Osteocyte (in vitro differentiated cells): ENCODE results near the gene CTNNBL1. TPM values are rescaled to one million over a fixed set of nuclear protein-coding genes. Genes with fewer than 3 reads are reported as not detected.
"Not testable (repeated sequence)": the region's sequence is repeated elsewhere in the genome, so short reads cannot be mapped to it uniquely, and the experiment has no call there.

ENCODE experiments used
- DNase-seq: peaks from one replicate; pipeline ENCODE4 v3.0.0; 2021; ENCODE audit warnings: mixed read lengths; ENCODE audit not compliant: unreplicated experiment; ENCODE audit errors: extremely low spot score
- H3K27ac Mint-ChIP-seq: one replicate; pipeline ENCODE4 v1.8.0; 2021; ENCODE audit warnings: mild to moderate bottlenecking, mixed read lengths; ENCODE audit not compliant: unreplicated experiment
- H3K27me3 Mint-ChIP-seq: one replicate; pipeline ENCODE4 v1.8.0; 2021; ENCODE audit warnings: mixed read lengths; ENCODE audit not compliant: unreplicated experiment
- H3K36me3 Mint-ChIP-seq: one replicate; pipeline ENCODE4 v1.8.0; 2021; ENCODE audit warnings: mixed read lengths; ENCODE audit not compliant: unreplicated experiment
- H3K4me1 Mint-ChIP-seq: one replicate; pipeline ENCODE4 v1.8.0; 2021; ENCODE audit warnings: mixed read lengths; ENCODE audit not compliant: unreplicated experiment
- H3K4me3 Mint-ChIP-seq: one replicate; pipeline ENCODE4 v1.8.0; 2021; ENCODE audit warnings: mild to moderate bottlenecking, moderate library complexity, mixed read lengths; ENCODE audit not compliant: unreplicated experiment
- H3K9me3 Mint-ChIP-seq: one replicate; pipeline ENCODE4 v1.8.0; 2021; ENCODE audit warnings: mixed read lengths; ENCODE audit not compliant: unreplicated experiment
- total RNA-seq: library from RNA; stranded (reverse); gene quantifications from 2 replicates; pipeline ENCODE4 v1.2.1, GENCODE V29; 2021
- TF ChIP-seq, protein P1 (sequence below): fragments of 200-600 bp; sonication (generic); IDR thresholded peaks from 2 replicates; pipeline ENCODE4 v1.5.0; 2021; ENCODE audit warnings: antibody characterized with exemption, mild to moderate bottlenecking, moderate library complexity

CTNNBL1 gene
- total RNA-seq, 1 donor from 2014 or later, result 43.4 TPM

DNA sequence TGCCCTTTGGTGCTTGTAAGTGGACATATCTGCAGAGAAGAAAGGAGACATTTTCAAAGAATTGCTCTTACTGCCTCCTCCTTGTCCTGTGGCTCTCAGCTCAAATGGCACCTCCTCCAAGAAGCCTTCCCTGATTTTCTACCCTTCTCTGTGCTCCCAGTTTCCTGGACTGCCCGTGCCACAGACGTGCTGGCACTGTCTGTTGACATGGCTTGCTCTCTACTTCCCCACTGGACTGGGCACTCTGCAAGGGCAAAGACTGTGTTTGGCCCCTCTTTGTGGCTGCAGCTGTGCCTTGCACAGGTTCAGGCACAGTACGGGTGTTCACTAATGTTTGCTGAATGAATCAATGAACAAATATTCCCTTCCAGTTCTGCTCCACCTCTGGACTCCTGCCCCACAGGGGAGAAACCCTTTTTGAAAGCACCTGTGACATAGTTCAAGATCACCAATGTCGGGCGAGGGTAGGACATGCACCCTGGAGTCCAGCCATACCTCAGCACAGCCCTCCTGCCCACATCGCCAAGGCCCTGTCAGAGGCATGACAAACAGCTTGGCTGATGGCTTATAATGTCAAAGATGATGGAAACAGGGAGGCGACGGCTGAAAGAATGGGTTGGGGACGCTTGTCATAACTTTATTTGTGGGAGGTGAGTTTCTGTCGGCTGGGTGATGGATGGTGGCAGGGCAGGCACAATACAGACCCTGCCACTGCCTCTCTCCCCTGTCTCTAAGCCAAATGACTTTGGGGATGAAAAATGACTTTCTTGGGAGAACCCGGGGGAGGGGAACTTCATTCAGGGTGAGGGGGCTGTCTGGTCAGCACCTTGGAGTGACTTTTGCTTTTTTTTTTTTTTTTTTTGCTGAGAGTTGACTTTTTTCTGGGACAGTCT lies 15.6 kb upstream of the CTNNBL1 start:
- TF ChIP-seq, protein P1, sequence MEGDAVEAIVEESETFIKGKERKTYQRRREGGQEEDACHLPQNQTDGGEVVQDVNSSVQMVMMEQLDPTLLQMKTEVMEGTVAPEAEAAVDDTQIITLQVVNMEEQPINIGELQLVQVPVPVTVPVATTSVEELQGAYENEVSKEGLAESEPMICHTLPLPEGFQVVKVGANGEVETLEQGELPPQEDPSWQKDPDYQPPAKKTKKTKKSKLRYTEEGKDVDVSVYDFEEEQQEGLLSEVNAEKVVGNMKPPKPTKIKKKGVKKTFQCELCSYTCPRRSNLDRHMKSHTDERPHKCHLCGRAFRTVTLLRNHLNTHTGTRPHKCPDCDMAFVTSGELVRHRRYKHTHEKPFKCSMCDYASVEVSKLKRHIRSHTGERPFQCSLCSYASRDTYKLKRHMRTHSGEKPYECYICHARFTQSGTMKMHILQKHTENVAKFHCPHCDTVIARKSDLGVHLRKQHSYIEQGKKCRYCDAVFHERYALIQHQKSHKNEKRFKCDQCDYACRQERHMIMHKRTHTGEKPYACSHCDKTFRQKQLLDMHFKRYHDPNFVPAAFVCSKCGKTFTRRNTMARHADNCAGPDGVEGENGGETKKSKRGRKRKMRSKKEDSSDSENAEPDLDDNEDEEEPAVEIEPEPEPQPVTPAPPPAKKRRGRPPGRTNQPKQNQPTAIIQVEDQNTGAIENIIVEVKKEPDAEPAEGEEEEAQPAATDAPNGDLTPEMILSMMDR, result no peak
- DNase-seq, result no peak
- H3K4me1 Mint-ChIP-seq, result no peaks in the 10 kb centered on the region
- no peaks in the 10 kb centered on the region for H3K9me3 Mint-ChIP-seq
- no peaks in the 10 kb centered on the region for H3K36me3 Mint-ChIP-seq
- peaks cover 58% of the 10 kb centered on the region for H3K27me3 Mint-ChIP-seq
- H3K4me3 Mint-ChIP-seq, result no peak overlapping the region
- no peak overlapping the region for H3K27ac Mint-ChIP-seq

DNA sequence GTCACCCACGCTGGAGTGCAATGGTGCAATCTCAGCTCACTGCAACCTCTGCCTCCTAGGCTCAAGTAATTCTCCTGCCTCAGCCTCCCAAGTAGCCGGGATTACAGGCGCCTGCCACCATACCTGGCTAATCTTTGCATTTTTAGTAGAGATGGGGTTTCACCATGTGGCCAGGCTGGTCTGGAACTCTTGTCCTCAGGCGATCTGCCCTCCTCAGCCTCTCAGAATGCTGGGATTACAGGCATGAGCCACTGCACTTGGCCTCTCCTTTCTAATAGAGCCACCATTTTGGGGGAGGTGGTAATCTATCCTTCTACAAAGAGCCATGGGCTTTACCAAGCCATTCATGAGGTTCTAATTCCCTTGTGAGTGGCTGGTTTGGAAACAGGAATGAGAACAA lies 14.1 kb upstream of the CTNNBL1 start:
- DNase-seq, H3K36me3 Mint-ChIP-seq, H3K27ac Mint-ChIP-seq, H3K9me3 Mint-ChIP-seq, H3K4me3 Mint-ChIP-seq, H3K4me1 Mint-ChIP-seq: not testable (repeated sequence)
- peaks cover 49% of the 10 kb centered on the region for H3K27me3 Mint-ChIP-seq

DNA sequence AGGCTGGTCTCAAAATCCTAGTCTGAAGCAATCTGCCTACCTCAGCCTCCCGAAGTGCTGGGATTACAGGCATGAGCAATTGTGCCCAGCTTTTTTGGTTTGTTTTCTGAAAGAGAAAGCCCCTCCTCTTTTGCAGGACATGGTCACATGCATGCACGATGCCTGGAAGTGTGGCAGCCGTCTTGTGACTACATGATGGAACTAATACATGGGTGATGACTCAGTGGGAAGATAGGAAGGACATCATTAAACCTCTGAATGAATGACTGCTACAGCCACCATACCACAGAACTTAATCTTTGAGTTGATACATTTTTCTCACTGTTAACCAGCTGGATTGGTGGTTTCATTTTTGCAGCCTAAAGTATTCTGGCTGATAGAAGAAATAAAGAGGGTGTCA lies 13.4 kb upstream of the CTNNBL1 start:
- Mint-ChIP-seq H3K36me3 (no peaks in the 10 kb centered on the region), H3K9me3 (no peaks in the 10 kb centered on the region), H3K27ac (no peak overlapping the region), H3K4me3 (no peak overlapping the region), H3K27me3 (peaks cover 49% of the 10 kb centered on the region), H3K4me1 (no peaks in the 10 kb centered on the region)
- TF ChIP-seq, protein P1, result no peak
- no peak for DNase-seq

DNA sequence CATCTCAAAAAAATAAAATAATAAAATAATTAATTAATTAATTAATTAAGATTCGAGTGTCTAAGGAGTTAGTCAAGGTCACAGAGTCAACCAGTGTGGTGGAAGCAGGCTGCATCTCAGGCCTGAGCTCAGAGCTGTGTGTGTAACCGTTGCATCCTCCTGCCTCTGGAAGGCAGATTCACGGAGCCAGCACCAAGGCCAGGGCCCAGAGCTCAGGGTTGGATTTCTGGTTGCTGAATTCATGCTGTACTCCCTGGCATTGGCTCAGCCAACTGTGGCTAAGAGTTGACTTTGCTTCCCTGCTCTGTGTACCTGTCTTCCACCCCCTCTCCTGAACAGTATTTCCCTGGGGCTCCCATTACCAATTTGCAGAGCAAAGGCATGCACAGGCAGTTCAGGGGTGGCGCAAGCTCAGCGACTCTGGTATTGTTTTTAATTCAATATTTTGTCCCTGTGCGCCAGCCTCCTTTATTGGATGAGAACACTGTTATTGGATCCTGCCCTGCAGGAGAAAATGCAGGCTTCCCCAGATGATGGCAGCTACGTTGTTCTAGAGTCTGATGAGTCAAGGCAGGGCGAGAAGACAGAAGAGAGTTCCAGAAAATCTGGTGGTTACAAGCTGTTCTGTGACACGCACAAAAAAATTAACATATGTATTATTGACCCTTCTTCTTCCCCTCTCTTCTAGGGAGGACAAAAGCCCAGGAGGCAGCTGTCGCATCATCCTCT lies 12.3 kb upstream of the CTNNBL1 start:
- no peaks in the 10 kb centered on the region for H3K4me1 Mint-ChIP-seq
- no peaks in the 10 kb centered on the region for H3K9me3 Mint-ChIP-seq
- TF ChIP-seq, protein P1, result no peak
- H3K36me3 Mint-ChIP-seq, result no peaks in the 10 kb centered on the region
- no peak overlapping the region for H3K27ac Mint-ChIP-seq
- peaks cover 45% of the 10 kb centered on the region for H3K27me3 Mint-ChIP-seq
- H3K4me3 Mint-ChIP-seq, result no peak overlapping the region
- no peak for DNase-seq

DNA sequence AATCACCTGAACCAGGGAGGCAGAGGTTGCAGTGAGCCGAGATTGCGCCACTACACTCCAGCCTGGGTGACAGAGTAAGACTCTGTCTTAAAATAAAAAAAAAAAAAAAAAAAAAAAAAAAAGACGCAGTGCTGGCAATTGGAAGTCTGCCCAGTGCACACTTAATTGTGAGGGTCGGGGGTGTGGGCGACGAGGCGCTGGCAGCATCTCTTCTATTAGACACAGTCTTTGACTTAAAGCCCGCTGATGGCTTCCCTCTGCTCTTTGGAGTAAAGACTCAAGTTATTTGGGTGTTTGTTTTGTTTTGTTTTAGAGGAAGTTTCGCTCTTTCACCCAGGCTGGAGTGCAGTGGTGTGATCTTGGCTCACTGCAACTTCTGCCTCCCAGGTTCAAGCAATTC lies 10.7 kb upstream of the CTNNBL1 start:
- H3K36me3 Mint-ChIP-seq, H3K4me1 Mint-ChIP-seq, H3K27ac Mint-ChIP-seq, DNase-seq, H3K9me3 Mint-ChIP-seq, H3K4me3 Mint-ChIP-seq: not testable (repeated sequence)
- peaks cover 39% of the 10 kb centered on the region for H3K27me3 Mint-ChIP-seq
